IPS-NIHi7 (cell line): ENCODE data around the gene MRPS17.
A peak's percentile ranks its signal among the peaks of the same experiment; 100 is the strongest.
"Not testable (repeated sequence)": the region's sequence is repeated elsewhere in the genome, so short reads cannot be mapped to it uniquely, and the experiment has no call there.

Source experiments
- DNase-seq: peaks from one replicate; pipeline ENCODE4 v3.0.0; 2012; ENCODE audit warnings: mixed read lengths; ENCODE audit errors: extremely low spot score

The MRPS17 gene

GRCh38 chr7:55951637-55952351 is at the start of gene MRPS17:
TSS of gene MRPS17 (plus strand) at chr7:55951877. CDS start at chr7:55953196, 1,319 bp downstream.
- DNase-seq: peak; percentile 99

- no peak for DNase-seq
Measured at GRCh38 chr7:55903985-55904759, 47.5 kb upstream of the MRPS17 start.

DNA sequence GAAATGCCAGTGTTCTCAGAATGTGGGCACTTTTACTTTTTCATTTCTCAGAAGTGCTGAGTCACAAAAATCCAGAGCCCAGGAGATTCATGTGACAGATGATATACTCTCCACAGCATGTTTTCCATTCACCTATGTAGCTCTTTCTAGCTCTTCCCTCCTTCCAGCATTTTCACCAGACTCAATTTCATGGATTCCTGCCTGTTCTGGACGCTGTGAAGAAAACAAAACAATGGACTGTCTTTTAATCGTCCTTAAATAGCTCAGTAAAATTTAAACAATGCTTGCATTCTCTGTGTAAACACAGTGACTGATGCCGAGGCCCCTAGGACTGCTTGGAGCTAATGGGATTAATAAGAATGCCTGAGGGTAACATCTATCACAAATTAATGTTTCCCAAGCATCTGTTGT is 38.9 kb upstream of the MRPS17 start:
- no peak for DNase-seq

GRCh38 chr7:55917771-55918170 is 33.9 kb upstream of the MRPS17 start:
- no peak for DNase-seq

- DNase-seq: no peak
Measured at GRCh38 chr7:55928006-55928767, 23.5 kb upstream of the MRPS17 start.

DNA sequence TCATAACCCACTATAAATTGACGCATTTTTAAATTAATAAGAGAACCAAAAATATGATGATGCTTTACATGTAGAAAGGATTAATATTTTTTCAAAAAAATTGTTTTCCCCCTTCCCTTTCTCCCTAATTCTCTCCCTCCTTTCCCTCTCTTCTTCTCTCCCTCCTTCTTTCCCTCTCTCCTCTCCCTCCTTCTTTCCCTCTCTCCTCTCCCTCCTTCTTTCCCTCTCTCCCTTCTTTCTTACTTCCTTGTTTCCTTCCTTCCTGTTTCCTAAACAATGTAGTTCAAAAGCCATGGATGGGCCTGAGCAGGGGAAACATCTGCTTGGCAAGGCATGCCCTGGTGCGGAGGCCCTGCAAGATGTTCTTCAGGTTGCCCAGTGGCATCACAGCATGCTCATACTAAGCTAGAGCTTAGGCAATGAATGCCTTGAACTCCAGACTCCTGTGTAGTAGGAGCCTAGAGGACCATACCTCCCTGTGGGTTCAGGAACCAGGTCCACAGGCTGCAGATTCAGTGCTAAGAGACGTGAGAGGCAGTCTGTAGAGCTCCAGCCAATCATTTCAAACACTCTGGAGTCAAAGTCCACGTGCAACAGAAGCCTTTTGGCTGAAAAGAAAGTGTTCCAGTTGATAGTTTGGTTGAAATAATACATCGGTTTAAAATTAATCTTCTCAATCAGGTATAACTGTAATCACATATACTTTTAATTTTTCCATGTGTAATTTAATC is 20.1 kb upstream of the MRPS17 start:
- DNase-seq: no peak

- DNase-seq: no peak
Measured at GRCh38 chr7:55939514-55940123, 12.1 kb upstream of the MRPS17 start.

GRCh38 chr7:55946545-55946944 is 5.1 kb upstream of the MRPS17 start:
- DNase-seq: no peak

DNA sequence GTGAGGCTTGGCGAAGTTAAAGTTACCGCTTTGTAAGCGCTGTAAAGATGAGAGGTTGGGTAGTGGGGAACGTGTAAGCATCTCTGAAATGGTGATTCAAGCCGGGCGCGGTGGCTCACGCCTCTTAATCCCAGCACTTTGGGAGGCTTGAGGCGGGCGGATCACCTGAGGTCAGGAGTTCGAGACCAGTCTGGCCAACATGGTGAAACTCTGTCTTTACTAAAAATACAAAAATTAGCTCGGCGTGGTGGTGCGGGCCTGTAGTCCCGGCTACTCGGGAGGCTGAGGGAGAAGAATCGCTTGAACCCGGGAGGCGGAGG is 635 bp downstream of the MRPS17 start:
- DNase-seq: not testable (repeated sequence)

DNA sequence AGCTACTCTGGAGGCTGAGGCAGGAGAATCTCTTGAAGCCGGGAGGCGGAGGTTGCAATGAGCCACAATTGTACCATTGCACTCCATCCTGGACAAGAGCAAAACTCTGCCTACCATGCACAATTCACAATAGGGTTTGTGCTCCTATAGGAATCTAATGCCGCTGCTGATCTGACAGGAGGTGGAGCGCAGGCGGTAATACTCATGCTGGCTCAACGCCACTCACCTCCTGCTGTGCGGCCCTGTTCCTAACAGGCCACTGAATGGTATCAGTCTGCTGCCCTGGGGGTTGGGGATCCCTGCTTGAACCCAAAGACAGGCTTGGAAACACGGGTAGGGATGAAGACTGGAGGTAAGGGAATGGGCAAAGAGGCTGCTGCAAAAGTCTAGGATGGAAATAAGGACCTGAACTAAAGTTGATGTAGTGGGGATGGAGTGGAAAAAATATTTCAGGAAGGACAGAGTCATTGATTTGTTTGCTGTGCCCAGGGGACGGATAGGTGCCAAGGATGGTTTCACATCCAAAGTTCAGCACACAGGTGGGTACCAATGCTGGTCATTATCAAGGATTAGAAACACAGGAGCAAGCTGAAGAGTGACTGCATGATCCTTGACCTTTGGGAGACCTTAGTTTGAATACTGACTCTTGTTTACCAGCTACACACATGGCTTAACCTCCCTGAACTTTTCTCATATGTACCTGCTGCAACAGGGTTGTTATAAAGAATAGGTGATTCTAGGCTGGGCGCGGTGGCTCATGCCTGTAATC is 2.2 kb downstream of the MRPS17 start:
- DNase-seq: no peak

DNA sequence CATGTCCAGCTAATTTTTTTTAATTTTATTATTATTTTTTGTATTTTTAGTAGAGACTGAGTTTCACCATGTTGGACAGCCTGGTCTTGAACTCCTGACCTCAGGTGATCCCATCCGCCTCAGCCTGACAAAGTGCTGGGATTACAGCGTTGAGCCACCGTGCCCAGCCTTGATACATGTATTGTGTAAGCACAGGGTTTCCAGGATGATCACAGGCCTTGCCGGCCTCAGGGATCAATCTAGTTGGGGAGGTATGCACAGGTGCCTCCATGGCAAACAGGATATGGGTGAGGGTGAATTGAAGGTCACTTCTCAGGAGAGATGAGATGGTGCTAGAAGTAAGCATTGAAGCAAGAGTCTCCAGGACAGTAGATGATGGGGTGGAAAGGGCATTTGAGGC is 5.5 kb downstream of the MRPS17 start:
- no peak for DNase-seq

DNA sequence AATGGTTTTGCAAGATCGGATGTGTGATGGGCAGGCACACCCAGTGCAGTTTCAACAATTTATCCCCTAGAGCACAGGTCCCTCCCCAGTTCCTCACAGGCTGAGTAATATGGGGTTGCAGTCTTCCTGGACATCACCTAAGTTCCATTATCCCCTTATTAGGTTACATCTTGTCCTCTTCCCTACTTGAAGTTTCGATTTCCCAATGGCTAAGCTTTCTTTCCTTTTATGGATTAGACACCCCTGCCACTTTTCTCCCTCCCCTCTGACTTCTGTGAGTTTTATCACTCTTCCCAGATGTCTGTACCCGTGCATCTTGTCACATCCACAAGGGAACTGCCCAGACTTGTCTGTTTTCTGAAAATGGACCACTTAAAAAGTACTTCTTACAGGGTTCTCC is 10.3 kb downstream of the MRPS17 start:
- DNase-seq: no peak

GRCh38 chr7:55963584-55964168 is 12.0 kb downstream of the MRPS17 start:
- DNase-seq: no peak

GRCh38 chr7:55964261-55965099 is 12.8 kb downstream of the MRPS17 start, which contains the start of gene NIPSNAP2:
TSS of gene NIPSNAP2 (plus strand) at chr7:55964585. CDS start at chr7:55964610, 25 bp downstream.
- DNase-seq: peak; percentile 91

DNA sequence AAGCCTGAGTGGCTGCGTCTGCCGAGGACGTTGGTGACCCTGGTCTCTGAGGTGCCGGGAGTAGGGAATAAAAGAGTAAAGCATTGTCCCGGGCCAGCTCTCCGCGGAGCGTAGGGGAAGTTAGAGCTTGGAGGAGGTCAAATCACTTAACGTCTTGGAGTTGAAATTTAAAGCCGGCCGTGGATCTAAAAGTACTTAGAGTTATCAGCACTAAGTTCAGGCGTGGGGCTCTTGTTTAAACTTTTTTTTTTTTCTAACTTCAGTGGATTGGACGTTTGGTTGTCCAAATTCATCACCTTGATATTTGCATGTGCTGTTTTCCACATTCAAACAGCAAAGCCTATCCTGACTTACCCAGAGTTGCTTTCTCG is 13.4 kb downstream of the MRPS17 start:
- DNase-seq: no peak

DNA sequence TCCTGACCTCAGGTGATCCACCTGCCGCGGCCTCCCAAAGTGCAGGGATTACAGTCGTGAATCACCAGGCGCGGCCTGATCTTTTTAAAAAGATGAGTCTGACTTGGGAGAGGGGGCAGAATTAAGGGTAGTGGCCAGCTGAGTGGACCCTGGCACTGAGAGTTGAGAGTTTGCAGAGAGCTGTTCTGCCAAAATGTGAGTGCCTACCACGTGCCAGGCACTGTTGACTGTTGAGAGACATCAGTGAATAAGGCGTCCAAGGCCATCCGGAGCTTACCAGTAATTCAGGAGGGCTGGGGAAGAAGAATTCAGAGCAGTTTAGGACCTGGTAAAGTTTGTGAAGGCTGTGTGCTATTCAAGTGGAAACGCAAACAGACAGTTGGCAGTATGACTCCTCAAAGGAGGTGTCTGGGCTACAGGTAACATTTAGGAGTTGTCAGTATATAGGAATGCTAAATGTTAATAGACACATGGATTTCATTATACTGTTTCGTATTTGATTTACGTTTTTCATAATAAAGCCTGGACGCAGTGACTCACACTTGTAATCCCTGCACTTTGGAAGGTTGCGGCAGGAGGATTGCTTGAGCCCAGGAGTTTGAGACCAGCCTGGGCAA is 14.2 kb downstream of the MRPS17 start:
- DNase-seq: no peak

DNA sequence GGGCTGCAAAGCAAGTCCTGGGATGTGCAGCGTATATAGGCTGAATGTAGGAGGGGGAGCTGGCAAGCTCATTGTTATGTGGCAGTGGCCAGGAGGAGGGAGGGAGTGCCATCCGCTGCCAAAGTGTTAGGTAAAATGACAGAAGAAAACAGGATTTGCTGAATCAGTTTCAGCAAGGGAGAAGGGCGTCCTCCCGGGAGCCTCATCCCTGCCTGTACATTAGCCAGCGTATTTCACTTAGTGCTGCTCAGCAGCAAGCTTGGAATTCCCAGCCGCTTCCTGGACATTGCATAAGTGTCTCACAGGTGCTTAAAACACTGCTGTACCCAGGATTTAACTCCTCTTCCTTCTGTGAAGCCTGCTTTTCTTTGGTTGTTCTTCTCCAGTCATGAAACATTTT is 15.2 kb downstream of the MRPS17 start:
- DNase-seq: no peak

GRCh38 chr7:55969391-55969790 is 17.7 kb downstream of the MRPS17 start:
- DNase-seq: no peak

GRCh38 chr7:55970561-55970960 is 18.9 kb downstream of the MRPS17 start:
- DNase-seq: no peak
